Fibroblast of mammary gland (primary cell): ENCODE results near the gene TRAIP.

ENCODE experiments used
- DNase-seq: peaks from one replicate; pipeline ENCODE4 v3.0.0-alpha.2; 2010; ENCODE audit warnings: low read depth
- H3K4me3 ChIP-seq: 2 replicates; pipeline ENCODE4 v1.5.1; 2011; ENCODE audit warnings: low read depth, mild to moderate bottlenecking, low read length, moderate library complexity; ENCODE audit not compliant: control insufficient read depth
- CTCF ChIP-seq: conservative IDR thresholded peaks from 2 replicates; pipeline ENCODE4 v1.5.1; 2011; ENCODE audit warnings: low read depth, low read length, inconsistent platforms; ENCODE audit not compliant: control insufficient read depth, insufficient read depth

TRAIP gene

GRCh38 chr3:49791571-49791970 lies 64.8 kb downstream of the TRAIP start:
- TF ChIP-seq CTCF: no peak

GRCh38 chr3:49790626-49791411 lies 65.5 kb downstream of the TRAIP start:
- no peak for TF ChIP-seq CTCF
- H3K4me3 ChIP-seq: no peak overlapping the region
- no peak for DNase-seq

More at GRCh38 chr3:49791571-49791970, 64.8 kb downstream of the TRAIP start:
- DNase-seq: no peak
- H3K4me3 ChIP-seq: no peak overlapping the region

GRCh38 chr3:49788056-49788455 lies 68.3 kb downstream of the TRAIP start:
- H3K4me3 ChIP-seq: no peak overlapping the region
- DNase-seq: no peak
- no peak for TF ChIP-seq CTCF

- H3K4me3 ChIP-seq: no peak overlapping the region
- no peak for TF ChIP-seq CTCF
- DNase-seq: no peak
Observed at GRCh38 chr3:49787536-49787935, 68.8 kb downstream of the TRAIP start.

GRCh38 chr3:49787182-49787464 lies 69.2 kb downstream of the TRAIP start:
- H3K4me3 ChIP-seq: no peak overlapping the region
- TF ChIP-seq CTCF: no peak

DNA sequence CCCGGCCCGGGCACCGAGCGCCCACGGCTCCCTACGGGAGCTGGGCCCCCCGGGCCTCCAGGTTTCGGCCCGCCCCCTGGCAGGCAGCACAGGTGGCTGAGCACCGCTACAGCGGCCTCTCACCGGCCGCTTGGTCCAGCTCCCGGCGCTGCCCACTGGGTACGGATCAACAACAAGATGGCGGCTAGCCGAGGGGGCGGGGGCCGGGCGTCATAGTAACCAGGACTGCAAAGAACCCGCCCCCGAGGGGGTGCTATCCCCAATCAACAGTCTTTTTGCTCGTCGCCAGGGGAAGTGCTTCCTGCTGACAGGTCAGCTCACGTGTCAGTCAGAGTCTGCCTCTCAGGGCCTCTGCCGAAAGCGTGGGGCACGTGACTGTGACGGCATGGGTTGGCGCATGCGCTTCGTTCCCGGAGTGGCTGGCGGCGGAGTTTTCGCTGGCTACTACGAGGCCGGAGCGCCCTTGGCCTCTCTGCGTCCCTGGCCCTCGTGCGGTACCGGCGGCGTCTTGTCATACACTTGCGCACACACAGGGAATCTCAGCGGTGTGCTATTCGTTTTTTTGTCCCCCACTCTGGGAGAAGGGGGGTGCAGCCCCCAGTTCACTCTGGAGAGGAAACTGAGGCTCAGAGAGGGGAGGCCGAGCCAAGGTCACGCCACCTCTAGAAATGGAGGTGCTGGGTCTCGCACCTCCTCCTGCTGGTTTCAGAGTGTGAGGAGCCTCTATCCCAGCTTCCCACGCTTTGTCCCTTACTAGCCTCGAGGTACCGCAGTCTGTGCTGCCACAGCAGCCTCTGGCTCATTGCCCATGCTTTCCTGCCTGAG lies 69.8 kb downstream of the TRAIP start, which contains the start of gene IP6K1:
TSS of gene IP6K1 (minus strand) at position 186 of the 825 bp plus-strand sequence. CDS start 38,502 bp downstream, outside the sequence.
- peak; percentile 100 for DNase-seq
- peak within 1 kb of the TSS; percentile 87 for H3K4me3 ChIP-seq
- TF ChIP-seq CTCF: no peak

More at GRCh38 chr3:49787182-49787464, 69.2 kb downstream of the TRAIP start:
- DNase-seq: peak; percentile 22
